Mammary epithelial cell (primary cell): Measurements from ENCODE around the gene CNOT2.

Experiments used
- CTCF ChIP-seq, 2 donors: IDR thresholded peaks in 1 of 2; conservative IDR thresholded peaks in 1 of 2; 2 replicates each; pipeline ENCODE4 v1.5.1; 2011 to 2012; ENCODE audit warnings: inconsistent platforms in 2 of 2, low read length in 2 of 2, mild to moderate bottlenecking in 2 of 2, control low read depth in 1 of 2, low read depth in 1 of 2; ENCODE audit not compliant: insufficient read depth in 1 of 2; ENCODE audit errors: extremely low read depth in 1 of 2
- EZH2 ChIP-seq: IDR thresholded peaks from 2 replicates; pipeline ENCODE4 v1.6.1; 2012; ENCODE audit warnings: low read length, inconsistent platforms, borderline replicate concordance

- TF ChIP-seq CTCF (conservative IDR thresholded peaks at IDR 0.05 in 1 of 2, IDR thresholded peaks at IDR 0.05 in 1 of 2; ENCODE audit: extremely low read depth in 1 of 2, insufficient read depth in 1 of 2, low read depth in 1 of 2, low read length in 2 of 2) (no peak), EZH2 (no peak)
Observed at GRCh38 chr12:70365398-70365647, 122.1 kb downstream of the CNOT2 start.
